Measurements from ENCODE around the gene LRRC63.

The LRRC63 gene

GRCh38 chr13:46297361-46297811, 85.7 kb downstream of the LRRC63 start:
- no peak for DNase-seq (ENCODE audit: low read depth)
- no peak overlapping the region for H3K4me3 ChIP-seq (ENCODE audit: low read depth, low read length)
- in situ Hi-C loops (cut with HindIII; ENCODE audit: low sequenced_read_pairs), result no loop called here
- TF ChIP-seq CTCF (IDR thresholded peaks at IDR 0.05; ENCODE audit: low read depth, low read length, missing control alignments), result no peak

- no peak overlapping the region for H3K4me3 ChIP-seq (ENCODE audit: low read depth, low read length)
- in situ Hi-C loops (cut with HindIII; ENCODE audit: low sequenced_read_pairs), result no loop called here
- no peak for TF ChIP-seq CTCF (IDR thresholded peaks at IDR 0.05; ENCODE audit: low read depth, low read length, missing control alignments)
- no peak for DNase-seq (ENCODE audit: low read depth)
Observed at GRCh38 chr13:46303742-46304385, 92.1 kb downstream of the LRRC63 start.

- in situ Hi-C loops (cut with HindIII; ENCODE audit: low sequenced_read_pairs), result no loop called here
- DNase-seq (ENCODE audit: low read depth), result no peak
- H3K4me3 ChIP-seq (ENCODE audit: low read depth, low read length), result no peak overlapping the region
- no peak for TF ChIP-seq CTCF (IDR thresholded peaks at IDR 0.05; ENCODE audit: low read depth, low read length, missing control alignments)
Observed at GRCh38 chr13:46304546-46304945, 92.8 kb downstream of the LRRC63 start.

- no peak overlapping the region for H3K4me3 ChIP-seq (ENCODE audit: low read depth, low read length)
- in situ Hi-C loops (cut with HindIII; ENCODE audit: low sequenced_read_pairs), result no loop called here
- no peak for TF ChIP-seq CTCF (IDR thresholded peaks at IDR 0.05; ENCODE audit: low read depth, low read length, missing control alignments)
- DNase-seq (ENCODE audit: low read depth), result no peak
Observed at GRCh38 chr13:46307554-46307953, 95.8 kb downstream of the LRRC63 start.

GRCh38 chr13:46310066-46310465, 98.3 kb downstream of the LRRC63 start:
- TF ChIP-seq CTCF (IDR thresholded peaks at IDR 0.05; ENCODE audit: low read depth, low read length, missing control alignments), result no peak
- no peak for DNase-seq (ENCODE audit: low read depth)
- H3K4me3 ChIP-seq (ENCODE audit: low read depth, low read length), result no peak overlapping the region
- in situ Hi-C loops (cut with HindIII; ENCODE audit: low sequenced_read_pairs), result no loop called here

- no peak overlapping the region for H3K4me3 ChIP-seq (ENCODE audit: low read depth, low read length)
- no peak for DNase-seq (ENCODE audit: low read depth)
- in situ Hi-C loops (cut with HindIII; ENCODE audit: low sequenced_read_pairs), result no loop called here
- no peak for TF ChIP-seq CTCF (IDR thresholded peaks at IDR 0.05; ENCODE audit: low read depth, low read length, missing control alignments)
Observed at GRCh38 chr13:46311217-46311616, 99.5 kb downstream of the LRRC63 start.
